ENCODE data around the gene SEMA6B.
"Not testable (repeated sequence)": the region's sequence is repeated elsewhere in the genome, so short reads cannot be mapped to it uniquely, and the experiment has no call there.

The SEMA6B gene

DNA sequence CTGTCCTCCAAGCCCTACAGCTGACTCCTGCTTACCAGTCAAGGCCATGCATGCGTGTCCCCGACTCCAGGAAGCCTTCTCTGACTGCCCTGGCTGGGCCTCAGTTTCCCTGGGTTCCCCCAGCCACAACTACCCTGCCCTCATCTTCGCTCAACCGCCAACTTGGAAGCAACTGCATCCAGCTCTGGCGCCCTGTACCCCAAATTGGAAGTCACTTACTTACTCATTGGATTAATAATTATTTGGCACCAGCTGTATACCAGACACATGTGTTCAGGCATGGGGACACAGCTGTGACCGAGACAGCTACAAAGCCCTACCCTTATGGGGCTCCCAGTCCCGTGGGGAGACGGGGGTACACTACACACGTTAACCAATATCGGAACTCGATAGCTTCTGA is 10.9 kb upstream of the SEMA6B start:
- DNase-seq, result no peak

DNA sequence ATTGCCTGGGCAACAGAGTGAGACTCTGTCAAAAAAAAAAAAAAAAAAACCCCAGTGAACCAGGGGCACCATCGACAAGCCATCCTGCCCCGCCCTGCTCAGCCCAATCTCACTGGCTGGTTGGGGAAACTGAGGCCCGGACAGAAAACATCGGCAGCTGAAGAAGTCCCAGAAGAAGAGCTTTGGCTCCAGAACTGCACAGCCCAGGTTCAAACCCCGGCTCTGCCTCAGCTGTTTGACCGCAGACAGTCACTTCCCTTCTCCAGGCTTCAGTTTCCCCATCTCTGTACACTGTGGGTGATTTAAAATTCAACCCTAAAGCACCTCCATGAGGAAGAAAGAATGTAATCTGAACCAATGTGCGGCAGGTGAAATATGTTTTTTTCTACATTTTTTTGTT is 9.4 kb upstream of the SEMA6B start:
- no peak for DNase-seq

DNA sequence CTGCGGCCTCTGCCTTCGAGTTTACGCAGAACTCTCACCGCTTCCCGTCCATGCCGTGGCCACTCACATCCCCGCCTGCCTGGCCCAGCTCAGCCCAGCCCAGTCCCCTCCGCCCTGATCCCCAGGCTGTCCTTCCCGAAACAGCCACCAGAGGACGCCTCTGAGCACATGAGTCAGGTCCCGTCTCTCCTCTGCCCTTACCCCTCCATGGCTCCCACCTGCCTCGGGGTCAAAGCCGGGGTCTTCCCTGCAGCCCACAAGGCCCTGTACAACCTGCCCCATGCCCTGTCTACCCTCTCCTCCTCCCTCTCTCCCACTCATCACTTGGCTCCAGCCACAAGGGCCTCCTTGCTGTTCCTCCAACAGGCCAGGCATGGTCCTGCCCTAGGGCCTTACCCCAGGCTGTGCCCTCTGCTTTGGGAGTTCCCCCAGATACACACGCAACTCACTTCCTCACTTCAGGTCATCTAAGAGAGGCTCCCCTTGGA is 8.1 kb upstream of the SEMA6B start:
- DNase-seq, result no peak

DNA sequence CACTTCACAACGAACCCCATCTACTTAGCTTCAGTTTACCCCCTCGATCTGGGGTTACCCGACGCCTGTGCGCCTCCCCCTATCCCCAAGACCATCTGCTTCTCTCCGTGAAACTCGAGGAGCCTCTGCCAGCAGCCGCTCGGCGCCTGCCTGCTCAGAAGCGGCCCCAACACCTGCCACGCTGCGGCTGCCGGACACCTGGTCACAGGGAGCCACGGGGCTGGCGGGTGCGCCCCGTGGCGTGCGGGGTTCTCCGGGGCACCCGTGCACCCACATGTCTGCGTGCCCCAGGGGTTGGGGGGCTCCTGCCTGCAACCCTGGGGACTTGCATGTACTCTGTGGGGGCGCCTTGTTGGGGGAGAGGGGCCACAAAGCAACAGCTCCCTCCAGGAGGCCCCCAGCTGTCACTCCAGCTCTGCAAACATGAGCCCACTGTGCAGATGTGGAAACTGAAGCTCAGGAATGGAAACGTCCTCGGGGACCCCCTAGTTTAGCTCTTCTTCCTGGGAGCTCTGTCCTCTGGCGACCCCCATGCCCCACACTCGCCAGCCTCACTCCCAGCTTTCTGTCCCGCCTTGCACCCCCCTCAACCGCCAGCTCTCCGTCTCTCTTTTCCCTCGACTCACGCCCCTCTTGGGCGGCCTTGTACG is 7.0 kb upstream of the SEMA6B start:
- DNase-seq, result no peak

DNA sequence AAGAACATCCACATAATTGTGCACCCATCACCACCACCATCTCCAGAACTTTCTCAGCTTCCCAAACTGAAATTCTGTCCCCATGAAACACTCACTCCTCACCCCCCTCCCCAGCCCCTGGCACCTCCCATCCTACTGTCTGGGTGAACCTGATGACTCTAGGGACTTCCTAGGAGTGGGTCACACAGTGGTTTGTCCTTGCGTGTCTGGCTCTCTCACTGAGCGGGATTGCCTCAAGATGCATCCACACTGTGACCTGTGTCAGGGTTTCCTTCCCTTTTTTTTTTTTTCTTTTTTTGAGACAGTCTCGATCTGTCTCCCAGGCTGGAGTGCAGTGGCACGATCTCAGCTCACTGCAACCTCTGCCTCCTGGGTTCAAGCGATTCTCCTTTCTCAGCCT is 4.1 kb upstream of the SEMA6B start:
- not testable (repeated sequence) for DNase-seq

DNA sequence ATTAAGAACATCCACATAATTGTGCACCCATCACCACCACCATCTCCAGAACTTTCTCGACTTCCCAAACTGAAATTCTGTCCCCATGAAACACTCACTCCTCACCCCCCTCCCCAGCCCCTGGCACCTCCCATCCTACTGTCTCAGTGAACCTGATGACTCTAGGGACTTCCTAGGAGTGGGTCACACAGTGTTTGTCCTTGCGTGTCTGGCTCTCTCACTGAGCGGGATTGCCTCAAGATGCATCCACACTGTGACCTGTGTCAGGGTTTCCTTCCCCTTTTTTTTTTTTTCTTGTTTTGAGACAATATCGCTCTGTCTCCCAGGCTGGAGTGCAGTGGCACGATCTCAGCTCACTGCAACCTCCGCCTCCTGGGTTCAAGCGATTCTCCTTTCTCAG is 2.6 kb upstream of the SEMA6B start:
- DNase-seq, result not testable (repeated sequence)

DNA sequence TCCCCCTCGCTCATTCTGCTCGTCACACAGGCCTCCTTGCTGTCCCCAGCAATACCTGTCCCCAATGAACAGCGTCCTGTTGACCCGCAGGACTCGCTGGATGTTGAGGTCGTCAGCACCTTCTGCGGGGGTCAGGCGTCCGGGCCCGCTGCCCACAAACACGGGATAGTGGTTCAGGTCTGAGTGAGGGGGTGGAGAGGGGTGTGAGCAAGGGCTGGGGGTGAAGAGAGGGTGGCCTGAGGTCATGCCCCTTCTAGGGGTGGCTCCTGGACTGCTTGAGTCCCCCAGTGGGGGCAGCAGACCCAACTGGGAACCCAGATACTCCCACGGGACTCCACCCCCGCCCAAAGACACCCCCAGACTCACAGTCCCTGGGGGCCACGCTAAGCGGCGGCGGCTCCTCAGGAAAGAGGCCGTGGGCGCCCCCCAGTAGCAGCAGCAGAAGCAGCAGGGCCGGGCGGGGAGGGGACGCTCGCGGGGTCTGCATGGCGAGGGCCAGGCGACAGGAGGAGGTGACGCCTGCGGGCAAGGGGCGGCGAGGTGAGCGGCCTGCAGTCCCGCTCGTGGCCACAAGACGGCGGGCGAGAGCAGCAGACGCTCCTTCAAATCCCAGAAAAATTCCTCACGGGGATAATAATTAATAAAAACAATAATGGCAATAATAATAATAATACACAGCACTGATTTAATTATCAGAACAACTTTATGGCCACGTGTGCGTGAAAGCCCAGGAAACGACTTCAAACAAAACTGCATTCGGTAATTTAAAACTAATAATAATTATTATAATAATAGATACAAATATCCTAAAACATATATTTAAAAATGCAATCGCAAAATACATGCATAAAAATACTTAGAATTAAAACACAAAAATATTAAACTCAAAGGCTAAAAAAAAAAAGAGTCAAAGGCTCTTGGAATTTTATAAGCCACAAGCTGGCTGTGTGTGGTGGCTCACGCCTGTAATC is 1.2 kb downstream of the SEMA6B start:
- DNase-seq, result no peak

DNA sequence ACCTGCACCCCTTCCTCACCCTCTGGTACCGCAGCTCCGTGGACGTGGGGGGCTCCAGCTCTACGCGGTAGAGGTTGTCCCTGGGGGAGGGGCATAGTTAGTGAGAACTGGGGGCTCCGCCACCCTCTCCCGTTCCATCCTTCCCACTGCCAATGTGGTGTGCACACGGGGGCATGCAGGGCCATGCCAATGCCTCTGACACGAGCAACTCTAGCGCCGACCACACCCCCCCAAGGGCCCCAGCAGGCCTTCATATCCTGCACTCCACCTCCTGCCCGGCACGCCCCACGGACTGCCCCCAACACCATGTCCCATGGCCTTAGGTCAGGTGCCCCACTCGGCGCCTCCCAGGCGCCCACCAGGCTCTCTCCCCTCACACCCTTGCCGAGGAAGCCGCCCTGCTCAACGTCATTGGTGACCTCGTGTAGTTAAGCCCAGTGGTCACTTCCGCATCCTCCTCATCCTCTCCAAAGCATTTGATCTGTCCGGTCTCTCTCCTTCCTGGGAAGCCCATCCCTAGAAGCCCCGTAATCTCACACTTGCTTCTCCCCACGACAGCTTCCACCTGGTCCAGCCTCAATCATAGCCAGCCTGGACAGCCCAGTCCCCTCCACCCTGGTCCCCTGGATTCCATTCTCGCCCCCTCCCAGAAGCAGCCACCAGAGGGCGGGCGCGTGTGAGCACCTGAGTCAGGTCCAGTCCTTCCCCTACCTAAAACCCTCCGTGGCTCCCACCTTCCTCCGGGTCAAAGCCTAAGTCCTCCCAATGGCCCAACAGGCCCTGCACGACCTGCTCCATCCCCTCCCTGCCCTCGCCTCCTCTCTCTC is 2.1 kb downstream of the SEMA6B start:
- no peak for DNase-seq

DNA sequence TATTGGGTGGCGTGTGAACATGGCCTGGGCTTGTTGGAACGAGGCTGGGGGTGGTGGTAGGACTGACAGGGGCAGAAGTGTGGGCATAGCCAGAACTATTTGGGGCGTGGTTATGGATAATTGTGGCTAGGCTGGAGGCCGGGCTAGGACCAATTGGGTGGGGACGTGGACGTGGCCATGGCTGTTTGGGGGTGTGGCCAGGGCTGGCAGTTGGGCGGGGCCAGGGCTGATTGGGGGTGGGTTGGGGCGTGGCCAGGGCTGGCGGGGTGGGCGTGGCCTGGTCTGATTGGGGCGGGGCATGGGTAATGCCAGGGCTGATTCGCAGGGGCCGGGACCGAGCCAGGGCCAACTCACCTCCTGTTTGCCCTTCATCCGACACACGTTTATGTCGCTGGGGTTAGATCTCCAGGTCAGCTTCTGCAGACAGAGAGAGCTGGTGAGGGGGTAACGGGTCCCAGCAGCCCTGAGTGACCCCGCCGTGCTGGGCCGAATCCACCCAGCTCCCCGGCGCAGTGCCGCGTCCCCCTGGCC is 2.8 kb downstream of the SEMA6B start:
- DNase-seq, result no peak

DNA sequence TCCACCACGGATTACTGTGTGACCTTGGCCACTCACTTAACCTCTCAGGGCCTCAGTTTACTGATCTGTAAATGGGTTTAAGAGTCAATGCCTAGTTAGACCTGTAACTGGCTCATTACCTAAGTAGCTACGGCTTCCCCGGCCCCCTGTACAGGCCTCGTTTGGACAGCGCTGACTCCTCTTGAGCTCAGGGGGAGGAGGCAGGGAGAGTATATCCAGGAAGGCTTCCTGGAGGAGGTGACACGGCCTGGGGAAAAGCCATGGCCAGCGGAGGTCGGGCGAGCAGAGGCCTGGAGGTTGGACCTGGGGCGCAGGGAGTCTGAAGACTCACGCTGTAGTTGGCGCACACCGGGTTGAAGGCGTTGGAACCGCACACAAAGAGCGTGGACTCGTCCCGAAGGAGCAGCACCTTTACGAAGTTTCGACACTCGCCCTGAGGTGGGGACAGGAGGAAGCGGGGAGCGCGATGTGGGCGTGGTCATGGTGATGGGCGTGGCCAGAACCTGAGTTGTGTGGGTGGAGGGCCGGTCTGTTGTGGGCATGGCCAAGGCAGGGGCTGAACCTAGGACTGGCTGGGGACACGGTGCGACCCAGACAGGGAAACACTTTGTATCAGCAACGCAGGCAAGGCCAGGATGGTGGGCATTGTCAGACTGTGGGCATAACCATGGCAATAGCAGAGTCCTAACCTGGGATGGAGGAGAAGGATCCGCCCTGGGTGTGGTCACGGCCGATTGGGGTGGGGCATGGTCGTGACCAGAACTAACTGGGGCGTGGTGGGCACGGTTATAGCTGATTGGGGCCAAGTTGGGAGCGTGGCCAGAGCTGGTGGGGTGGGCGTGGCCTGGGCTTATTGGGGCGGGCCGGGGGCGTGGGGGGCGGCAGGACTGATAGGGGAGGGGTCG is 3.6 kb downstream of the SEMA6B start:
- DNase-seq, result no peak

DNA sequence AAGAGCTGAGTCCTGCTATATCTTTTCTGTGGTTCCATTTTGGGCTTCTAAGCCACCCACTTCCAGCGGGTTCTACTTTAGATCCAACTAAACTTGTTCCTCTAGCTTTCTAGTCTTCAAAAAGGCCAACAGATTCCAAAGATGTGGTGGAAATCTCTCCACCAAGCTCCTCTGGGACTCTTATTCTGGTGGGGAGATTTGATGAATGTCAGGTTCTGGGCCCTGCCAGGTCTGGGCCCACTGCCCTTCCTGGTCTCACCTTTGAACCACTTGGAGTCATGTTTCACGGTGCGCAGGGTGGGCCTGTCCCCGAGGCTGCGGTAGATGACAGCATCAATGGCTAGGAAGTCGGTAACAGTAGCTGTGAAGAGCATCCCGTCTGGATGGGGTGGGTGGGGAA is 4.8 kb downstream of the SEMA6B start:
- no peak for DNase-seq

DNA sequence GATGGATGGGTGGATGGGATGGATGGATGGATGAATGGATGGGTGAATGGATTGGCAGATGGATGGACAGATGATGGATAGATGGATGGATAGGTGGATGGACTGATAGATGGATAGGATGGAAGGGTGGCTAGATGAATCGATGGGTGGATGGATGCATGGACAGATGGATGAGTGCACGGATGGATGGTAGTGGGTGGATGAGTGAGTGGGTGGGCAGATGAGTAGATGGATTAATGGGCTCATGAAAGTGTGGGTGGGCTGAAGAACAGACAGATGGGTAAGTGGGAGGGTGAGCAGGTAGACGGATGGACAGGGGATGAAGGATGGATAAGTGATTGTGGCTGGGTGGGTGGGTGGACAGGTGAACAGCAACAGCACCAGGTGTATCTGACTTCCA is 5.7 kb downstream of the SEMA6B start:
- no peak for DNase-seq

DNA sequence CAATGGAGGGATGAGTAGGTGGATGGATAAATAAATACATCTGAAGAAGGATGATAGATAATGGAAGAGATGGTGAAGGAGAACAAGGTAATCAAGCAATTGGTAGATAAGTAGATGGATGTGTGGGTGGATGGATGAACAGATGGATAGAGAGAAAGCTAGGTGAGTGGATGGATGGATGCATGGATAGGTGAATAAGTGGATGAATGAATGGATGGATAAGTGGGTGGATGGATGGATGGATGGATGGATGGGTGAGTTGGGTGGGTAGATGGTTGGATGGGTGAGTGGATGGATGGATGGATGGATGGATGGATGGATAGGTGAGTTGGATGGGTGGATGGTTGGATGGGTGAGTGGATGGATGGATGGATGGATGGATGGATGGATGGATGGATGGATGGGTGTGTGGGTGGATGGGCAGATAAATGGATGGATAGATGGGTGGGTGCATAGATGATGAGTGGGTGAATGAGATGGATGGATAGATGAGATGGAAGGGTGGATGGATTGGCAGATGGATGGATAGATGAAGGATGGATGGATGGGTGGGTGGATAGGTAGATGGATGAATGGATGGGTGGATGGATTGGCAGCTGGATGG is 6.3 kb downstream of the SEMA6B start:
- no peak for DNase-seq

DNA sequence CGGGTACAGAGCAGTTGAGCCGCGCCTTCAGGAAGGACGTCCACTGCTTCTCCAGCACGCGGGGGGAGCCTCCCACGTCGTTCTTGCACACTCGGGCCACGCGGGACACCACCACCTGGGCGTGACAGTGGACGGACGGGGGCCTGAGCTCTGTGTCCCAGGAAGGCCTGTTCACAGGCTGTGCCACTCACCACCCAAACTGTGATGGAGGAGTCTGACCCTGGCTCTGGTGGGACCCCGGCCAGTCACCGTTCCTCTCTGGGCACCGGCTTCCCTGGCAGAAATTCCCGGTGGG is 7.0 kb downstream of the SEMA6B start:
- no peak for DNase-seq

DNA sequence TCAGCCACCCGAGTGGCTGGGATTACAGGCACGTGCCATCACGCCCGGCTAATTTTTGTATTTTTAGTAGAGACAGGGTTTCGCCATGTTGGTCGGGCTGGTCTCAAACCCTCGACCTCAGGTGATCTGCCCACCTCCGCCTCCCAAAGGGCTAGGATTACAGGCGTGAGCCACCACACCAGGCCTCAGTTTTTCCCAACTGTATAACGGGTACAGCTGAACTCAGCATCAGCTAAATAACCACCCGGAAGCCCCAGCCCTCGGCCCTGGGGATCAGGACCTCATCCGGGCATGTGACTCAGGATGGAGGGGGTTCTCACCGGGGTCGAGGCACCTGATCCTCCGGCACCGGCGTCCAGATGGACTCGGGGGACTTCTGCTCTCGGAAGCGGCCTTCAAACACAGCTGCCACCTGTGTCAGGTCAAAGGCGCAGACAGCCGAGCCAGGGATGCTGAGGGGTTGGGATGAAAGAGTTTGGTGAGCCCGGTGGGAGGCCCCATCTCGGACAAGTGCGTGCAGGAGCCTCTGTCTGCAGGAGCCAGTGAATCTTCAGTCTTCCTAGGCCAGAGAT is 8.9 kb downstream of the SEMA6B start:
- no peak for DNase-seq

DNA sequence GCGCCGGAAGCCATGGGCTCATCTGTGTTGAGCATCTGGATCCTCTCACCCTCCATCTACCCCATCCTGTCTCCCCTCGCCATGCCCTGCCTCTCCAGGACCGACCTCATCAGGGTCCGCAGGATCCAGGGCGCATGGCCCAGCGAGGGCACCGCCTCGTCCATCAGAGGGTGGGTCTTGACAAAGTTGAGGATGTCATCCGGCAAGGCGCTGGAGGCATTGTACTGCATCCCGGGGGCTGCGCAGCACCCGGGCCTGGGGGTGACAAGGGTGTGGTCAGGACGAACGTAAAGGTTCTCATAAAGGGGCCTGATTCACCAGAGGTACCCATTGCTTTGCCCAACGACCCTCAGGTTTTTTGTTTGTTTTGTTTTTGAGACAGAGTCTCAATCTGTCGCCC is 9.5 kb downstream of the SEMA6B start:
- DNase-seq, result no peak

DNA sequence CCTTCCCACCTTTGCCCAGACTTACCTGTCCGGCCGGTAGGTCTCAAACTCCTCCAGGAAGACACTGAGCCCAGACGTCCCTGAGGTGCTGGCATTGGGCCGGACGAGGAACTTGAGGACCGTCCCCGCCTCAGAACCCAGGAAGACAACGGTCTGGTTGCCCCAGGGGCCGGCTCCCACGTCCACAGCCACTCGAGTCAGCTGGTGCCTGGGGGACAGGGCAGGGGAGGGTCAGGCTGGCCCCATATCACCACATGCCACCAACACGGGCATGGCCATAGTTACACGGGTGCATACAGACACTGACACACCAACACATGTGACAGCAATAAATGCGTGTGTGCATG is 11.3 kb downstream of the SEMA6B start:
- no peak for DNase-seq

DNA sequence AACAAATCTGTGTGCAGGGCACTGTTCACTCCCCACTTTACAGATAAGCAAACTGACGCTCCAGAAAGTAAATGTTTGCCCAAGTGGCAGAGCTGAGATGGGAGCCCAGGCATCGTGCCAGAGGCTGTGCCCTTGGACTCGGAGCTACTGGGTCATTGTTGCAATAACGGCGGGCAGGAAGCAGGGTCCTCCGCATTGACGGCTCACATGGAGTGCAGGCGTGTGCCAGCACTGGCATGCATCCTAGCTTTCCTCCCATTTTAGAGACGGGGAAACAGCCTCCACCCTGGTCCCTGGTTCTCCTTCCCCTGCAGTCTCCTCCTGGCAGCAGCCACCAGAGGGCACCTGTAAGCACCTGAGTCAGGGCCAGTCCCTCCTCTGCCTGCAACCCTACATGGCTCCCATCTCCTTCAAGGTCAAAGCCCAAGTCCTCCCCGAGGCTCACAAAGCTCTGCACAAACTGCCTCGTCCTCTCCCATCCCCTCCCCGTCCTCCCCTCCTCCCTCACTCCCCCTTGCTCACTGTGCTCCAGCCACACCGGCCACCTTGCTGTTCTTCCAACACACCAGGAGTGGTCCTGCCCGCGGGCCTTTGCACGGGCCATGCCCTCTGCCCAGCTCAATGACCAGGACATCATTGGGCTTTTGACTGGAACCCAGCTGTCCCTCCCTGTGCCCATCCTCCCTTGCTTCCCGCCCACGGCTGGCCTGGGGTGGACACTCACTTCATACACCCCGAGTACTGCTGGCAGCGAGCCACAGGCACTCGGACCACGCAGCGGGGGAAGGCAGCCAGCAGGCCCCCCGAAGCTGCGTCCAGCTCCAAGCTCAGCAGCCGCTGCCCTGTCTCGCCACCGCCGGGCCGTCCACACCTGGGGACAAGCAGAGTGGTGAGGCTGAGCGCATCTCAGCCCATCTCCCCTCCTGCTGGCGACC is 11.9 kb downstream of the SEMA6B start:
- no peak for DNase-seq

DNA sequence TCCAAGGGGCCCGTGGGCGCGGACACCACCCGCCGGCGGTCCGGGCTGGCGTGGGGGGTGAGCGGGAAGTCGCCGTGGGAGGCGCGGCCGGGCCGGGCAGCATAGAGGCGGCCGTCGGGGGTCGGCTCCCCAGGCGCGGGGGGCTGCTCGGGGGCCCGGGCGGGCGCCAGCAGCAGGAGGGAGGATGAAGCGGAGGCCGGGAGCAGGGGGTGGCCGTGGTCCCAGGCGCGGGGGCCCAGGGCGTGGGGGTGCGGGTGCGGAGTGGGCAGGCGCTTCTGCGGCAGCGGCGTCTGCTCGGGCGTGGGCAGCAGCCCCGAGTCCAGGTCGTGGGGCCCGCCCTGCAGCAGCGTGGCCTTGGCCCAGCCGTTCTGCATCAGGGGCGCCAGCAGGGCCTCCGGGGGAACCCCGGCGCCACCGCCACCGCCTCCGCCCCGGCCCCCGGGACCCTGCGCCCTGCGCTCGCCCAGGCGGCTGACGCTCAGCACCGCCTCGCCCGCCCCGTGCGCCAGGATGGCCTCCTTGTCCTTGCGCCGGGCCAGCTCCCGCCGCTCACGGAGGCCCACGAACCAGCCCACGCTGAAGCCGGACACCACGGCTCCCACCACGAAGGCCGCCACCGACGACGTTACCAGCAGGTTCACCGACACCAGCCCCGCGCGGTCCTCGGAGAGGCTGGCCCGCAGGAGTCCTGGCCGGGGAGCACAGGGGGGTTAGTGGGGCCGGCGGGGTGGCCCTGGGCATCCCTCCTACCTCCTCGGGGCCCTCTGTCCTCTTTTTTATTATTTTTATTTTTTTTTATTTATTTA is 15.4 kb downstream of the SEMA6B start:
- no peak for DNase-seq
